DOHH2 (cell line): ENCODE data around the gene BRMS1.

Experiments used
- H3F3A ChIP-seq: fragments of 200-600 bp; sonication (generic), shearing (Covaris generic); 2 replicates; pipeline ENCODE4 v1.6.0; 2016; ENCODE audit warnings: antibody characterized with exemption, mild to moderate bottlenecking; ENCODE audit not compliant: control insufficient read depth, insufficient read depth
- H3K27ac ChIP-seq: fragments of 200-600 bp; sonication (generic); 2 replicates; pipeline ENCODE4 v1.5.1; 2014; ENCODE audit warnings: low read depth, mild to moderate bottlenecking, low read length, moderate library complexity
- H3K27me3 ChIP-seq: fragments of 200-600 bp; sonication (generic); 2 replicates; pipeline ENCODE4 v1.6.1; 2014; ENCODE audit warnings: mild to moderate bottlenecking, low read length, mixed read lengths; ENCODE audit not compliant: control insufficient read depth
- H3K36me3 ChIP-seq: fragments of 200-600 bp; sonication (generic); 2 replicates; pipeline ENCODE4 v1.6.1; 2014; ENCODE audit warnings: mild to moderate bottlenecking, low read length, moderate library complexity, mixed read lengths; ENCODE audit not compliant: control insufficient read depth
- H3K4me1 ChIP-seq: fragments of 200-600 bp; sonication (generic); 2 replicates; pipeline ENCODE4 v1.6.1; 2014; ENCODE audit warnings: mild to moderate bottlenecking, low read length, mixed read lengths; ENCODE audit not compliant: control insufficient read depth
- H3K4me2 ChIP-seq: fragments of 200-600 bp; sonication (generic); 2 replicates; pipeline ENCODE4 v1.6.0; 2014; ENCODE audit warnings: mild to moderate bottlenecking, low read length, moderate library complexity
- H3K4me3 ChIP-seq: fragments of 200-600 bp; sonication (generic); 2 replicates; pipeline ENCODE4 v1.5.1; 2014; ENCODE audit warnings: mild to moderate bottlenecking, low read length, mixed read lengths
- H3K79me2 ChIP-seq: fragments of 200-600 bp; sonication (generic); 2 replicates; pipeline ENCODE4 v1.6.1; 2014; ENCODE audit warnings: mild to moderate bottlenecking, low read length, mixed read lengths; ENCODE audit not compliant: control insufficient read depth
- H3K9me2 ChIP-seq: fragments of 200-600 bp; sonication (generic); replicated peaks from 2 replicates; pipeline ENCODE4 v1.6.1; 2014; ENCODE audit warnings: mild to moderate bottlenecking, low read length, mixed read lengths; ENCODE audit not compliant: control insufficient read depth
- H3K9me3 ChIP-seq: fragments of 200-600 bp; sonication (generic); 2 replicates; pipeline ENCODE4 v1.6.1; 2014; ENCODE audit warnings: antibody characterized with exemption, low read length, mixed read lengths; ENCODE audit not compliant: control insufficient read depth, insufficient read depth
- H4K20me1 ChIP-seq: fragments of 200-600 bp; sonication (generic); 2 replicates; pipeline ENCODE4 v1.6.0; 2014; ENCODE audit warnings: low read depth, mild to moderate bottlenecking, antibody characterized with exemption, low read length, moderate library complexity; ENCODE audit not compliant: control insufficient read depth, insufficient read depth
- EZH2phosphoT487 ChIP-seq: fragments of 200-600 bp; sonication (generic); IDR thresholded peaks from 2 replicates; pipeline ENCODE4 v1.6.1; 2017; ENCODE audit warnings: borderline replicate concordance, mild to moderate bottlenecking, antibody characterized with exemption, low read length, moderate library complexity, mixed read lengths
- TF ChIP-seq, protein P1 (sequence below): fragments of 200-600 bp; sonication (generic); IDR thresholded peaks from one replicate; pipeline ENCODE4 v1.5.1; 2014; ENCODE audit warnings: antibody characterized with exemption, mild to moderate bottlenecking, low read depth, low read length; ENCODE audit not compliant: poor library complexity, severe bottlenecking

BRMS1 gene

DNA sequence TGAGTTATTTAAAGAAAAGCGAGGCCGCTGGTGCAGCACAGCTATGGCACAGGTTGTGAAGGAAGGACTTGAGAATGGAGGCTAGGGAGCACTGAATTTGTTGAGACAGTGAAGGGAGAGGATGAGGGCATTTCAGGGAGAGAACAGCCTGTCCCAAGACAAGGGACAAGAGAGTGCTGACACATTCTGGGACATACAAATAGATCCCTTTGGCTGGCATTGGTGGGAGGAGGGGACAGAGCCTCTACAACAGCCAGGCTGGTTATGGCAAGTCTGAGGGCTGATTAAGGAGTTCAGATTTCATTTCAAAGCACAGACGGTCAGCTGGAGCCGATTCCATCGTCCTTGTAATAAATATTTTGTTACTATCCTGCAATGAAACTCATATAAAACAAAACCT lies 28.4 kb upstream of the BRMS1 start:
- H3K36me3 ChIP-seq, result peaks cover 32% of the 10 kb centered on the region
- peaks cover 29% of the 10 kb centered on the region for H3K4me1 ChIP-seq
- H3K4me2 ChIP-seq, result peak overlapping the region; percentile 75
- H3K4me3 ChIP-seq, result no peak overlapping the region
- H3K27ac ChIP-seq, result peak overlapping the region; percentile 94
- no peaks in the 10 kb centered on the region for H3K9me2 ChIP-seq
- no peaks in the 10 kb centered on the region for H3K9me3 ChIP-seq
- H3K27me3 ChIP-seq, result peaks cover 5% of the 10 kb centered on the region; the same call in 1 of the 2 replicates
- H3F3A ChIP-seq, result peaks cover 17% of the 10 kb centered on the region
- TF ChIP-seq, protein P1, sequence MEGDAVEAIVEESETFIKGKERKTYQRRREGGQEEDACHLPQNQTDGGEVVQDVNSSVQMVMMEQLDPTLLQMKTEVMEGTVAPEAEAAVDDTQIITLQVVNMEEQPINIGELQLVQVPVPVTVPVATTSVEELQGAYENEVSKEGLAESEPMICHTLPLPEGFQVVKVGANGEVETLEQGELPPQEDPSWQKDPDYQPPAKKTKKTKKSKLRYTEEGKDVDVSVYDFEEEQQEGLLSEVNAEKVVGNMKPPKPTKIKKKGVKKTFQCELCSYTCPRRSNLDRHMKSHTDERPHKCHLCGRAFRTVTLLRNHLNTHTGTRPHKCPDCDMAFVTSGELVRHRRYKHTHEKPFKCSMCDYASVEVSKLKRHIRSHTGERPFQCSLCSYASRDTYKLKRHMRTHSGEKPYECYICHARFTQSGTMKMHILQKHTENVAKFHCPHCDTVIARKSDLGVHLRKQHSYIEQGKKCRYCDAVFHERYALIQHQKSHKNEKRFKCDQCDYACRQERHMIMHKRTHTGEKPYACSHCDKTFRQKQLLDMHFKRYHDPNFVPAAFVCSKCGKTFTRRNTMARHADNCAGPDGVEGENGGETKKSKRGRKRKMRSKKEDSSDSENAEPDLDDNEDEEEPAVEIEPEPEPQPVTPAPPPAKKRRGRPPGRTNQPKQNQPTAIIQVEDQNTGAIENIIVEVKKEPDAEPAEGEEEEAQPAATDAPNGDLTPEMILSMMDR, result no peak
- TF ChIP-seq EZH2phosphoT487, result no peak
- peaks cover 26% of the 10 kb centered on the region for H3K79me2 ChIP-seq
- no peaks in the 10 kb centered on the region for H4K20me1 ChIP-seq

DNA sequence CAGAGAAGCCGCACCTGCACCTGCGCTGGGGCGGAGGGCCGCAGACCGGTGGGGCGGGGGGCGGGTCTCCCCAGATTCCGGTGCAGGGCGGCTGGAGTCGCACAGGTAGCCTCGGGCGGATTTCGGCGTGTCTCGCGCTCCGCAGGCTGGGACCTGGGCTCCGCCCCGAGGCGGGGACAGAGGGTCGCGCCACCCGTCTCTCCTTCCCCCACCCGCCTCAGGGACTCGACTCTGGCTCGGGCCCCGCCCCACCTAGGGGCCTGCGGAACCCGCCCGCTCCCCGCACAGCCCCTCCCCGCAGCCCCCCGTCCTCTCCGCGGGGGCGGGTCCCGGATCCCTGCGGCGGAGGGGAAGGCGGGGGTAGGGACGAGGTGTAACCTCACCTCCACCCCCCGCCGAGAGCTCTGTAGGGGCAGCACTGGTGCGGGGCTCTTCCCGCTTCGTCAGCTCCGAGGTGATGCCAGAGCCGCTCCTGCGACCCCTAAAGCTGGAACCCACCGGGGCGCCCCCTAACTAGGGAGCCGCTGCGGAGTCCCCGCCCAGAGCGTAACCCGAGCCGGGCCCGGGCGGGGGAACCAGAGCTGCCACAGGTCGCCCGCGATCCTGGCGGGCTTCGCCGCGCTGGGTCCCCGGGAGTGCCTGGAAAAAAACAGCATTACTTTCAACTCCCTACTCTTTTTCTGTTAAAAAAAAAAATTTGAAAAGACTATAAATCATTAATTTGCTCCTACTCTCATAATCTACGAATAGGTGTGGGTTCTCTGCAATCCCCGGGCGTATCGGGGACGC lies 26.9 kb upstream of the BRMS1 start, which contains the start of gene SLC29A2:
SLC29A2 (minus strand) TSS at position 134 of the 789 bp plus-strand sequence. CDS start 169 bp downstream, outside the sequence.
- Histone ChIP-seq H3K4me1 (peaks cover 29% of the 10 kb centered on the region), H3K36me3 (peaks cover 46% of the 10 kb centered on the region), H3K4me2 (peak within 1 kb of the TSS; percentile 75), H3K27ac (peak within 1 kb of the TSS; percentile 94), H4K20me1 (no peaks in the 10 kb centered on the region), H3K27me3 (peaks cover 5% of the 10 kb centered on the region; the same call in 1 of the 2 replicates), H3K9me2 (no peaks in the 10 kb centered on the region), H3K9me3 (no peaks in the 10 kb centered on the region), H3K4me3 (peak within 1 kb of the TSS; percentile 100), H3K79me2 (peaks cover 26% of the 10 kb centered on the region), H3F3A (peaks cover 17% of the 10 kb centered on the region)
- TF ChIP-seq EZH2phosphoT487, result no peak
- TF ChIP-seq, protein P1, result peak; percentile 13

DNA sequence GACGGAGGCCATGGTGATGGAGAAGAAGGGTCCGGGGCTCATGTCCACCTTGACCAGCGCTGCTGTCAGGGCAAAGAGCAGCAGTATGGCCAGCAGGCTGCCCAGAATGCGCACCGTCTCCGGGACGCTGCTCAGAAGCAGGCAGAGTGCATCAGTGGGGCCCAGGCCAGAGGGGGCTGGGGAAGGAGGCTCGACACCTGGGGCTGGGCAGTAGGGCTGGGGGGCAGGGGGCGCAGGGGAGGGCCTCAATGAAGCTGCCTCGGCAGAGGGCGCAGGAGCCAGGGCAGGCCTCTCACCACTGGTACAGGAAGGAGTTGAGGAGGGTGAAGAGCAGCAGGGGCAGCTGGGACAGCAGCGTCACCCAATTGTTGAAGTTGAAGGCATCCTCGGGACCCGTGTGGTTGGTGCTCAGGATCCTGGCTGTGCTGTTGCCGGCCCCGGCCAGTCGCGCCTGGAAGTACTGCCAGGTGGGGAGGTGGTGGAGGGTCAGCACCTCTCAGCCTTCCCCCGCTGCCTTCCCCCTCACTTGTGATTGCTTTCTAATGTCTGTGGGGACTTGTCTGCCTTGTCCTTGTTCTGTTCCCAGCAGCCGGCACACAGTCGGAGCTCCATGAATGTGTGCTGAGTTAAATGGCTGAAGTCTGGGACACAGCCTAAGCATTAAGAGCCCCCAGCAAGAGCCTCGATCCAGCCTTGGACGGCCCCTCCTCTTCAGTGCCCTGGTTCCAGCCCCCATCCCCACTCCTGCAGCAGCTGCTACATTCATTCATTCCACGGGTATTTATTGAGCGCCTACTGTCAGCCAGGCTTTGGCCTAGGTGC lies 24.4 kb upstream of the BRMS1 start:
- Histone ChIP-seq H3K9me3 (no peaks in the 10 kb centered on the region), H3K4me2 (no peak overlapping the region), H4K20me1 (no peaks in the 10 kb centered on the region), H3K27ac (no peak overlapping the region), H3K36me3 (peaks cover 63% of the 10 kb centered on the region), H3K9me2 (no peaks in the 10 kb centered on the region), H3K27me3 (peaks cover 5% of the 10 kb centered on the region; the same call in 1 of the 2 replicates), H3K79me2 (peaks cover 26% of the 10 kb centered on the region), H3F3A (peaks cover 17% of the 10 kb centered on the region), H3K4me3 (peak overlapping the region; percentile 100; the same call in 1 of the 2 replicates), H3K4me1 (peaks cover 29% of the 10 kb centered on the region)
- TF ChIP-seq EZH2phosphoT487, result no peak
- TF ChIP-seq, protein P1, result no peak
